Limb (tissue), 2 donors: ENCODE data around the gene ACTR5.
"Not testable (repeated sequence)": the region's sequence is repeated elsewhere in the genome, so short reads cannot be mapped to it uniquely, and the experiment has no call there.

Experiments
- DNase-seq, 2 donors: peaks; one replicate each; pipeline ENCODE4 v3.0.0-alpha.2; 2016; ENCODE audit errors: extremely low spot score in 2 of 2

ACTR5 gene

DNA sequence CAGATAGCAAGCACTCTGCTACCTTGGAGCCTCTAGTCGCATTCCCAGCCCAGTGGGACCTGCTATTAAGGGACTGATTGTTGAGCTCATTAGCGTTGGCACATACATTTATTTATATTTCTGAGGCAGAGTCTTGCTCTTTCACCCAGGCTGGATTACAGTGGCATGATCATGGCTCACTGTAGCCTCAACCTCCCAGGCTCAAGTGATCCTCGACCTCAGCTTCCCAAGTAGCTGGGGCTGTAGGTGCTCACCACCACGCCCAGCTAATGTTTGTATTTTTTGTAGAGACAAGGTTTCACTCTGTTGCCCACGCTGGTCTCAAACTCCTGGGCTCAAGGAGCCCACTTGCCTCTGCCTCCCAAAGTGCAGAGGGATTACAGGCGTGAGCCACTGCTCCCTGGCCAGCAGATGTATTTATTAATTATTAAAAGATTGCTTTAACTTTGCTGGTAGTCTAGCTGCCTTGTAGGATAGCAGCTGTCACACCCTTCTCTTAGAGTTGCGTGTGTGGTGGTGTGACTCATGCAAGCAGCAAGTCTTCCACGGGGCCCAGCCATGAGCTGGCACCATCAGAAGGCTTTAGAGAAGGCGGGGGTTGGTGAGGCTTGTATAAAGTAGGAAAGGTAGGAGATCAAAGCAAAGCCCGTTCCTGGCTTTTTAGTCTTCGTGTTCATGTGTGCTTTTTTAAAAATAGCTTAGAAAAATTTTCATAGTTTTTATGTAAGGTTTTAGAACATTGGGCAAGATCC lies 16.5 kb downstream of the ACTR5 start:
- DNase-seq = no peak

GRCh38 chr20:38766071-38766470 lies 17.8 kb downstream of the ACTR5 start:
- DNase-seq = no peak

DNA sequence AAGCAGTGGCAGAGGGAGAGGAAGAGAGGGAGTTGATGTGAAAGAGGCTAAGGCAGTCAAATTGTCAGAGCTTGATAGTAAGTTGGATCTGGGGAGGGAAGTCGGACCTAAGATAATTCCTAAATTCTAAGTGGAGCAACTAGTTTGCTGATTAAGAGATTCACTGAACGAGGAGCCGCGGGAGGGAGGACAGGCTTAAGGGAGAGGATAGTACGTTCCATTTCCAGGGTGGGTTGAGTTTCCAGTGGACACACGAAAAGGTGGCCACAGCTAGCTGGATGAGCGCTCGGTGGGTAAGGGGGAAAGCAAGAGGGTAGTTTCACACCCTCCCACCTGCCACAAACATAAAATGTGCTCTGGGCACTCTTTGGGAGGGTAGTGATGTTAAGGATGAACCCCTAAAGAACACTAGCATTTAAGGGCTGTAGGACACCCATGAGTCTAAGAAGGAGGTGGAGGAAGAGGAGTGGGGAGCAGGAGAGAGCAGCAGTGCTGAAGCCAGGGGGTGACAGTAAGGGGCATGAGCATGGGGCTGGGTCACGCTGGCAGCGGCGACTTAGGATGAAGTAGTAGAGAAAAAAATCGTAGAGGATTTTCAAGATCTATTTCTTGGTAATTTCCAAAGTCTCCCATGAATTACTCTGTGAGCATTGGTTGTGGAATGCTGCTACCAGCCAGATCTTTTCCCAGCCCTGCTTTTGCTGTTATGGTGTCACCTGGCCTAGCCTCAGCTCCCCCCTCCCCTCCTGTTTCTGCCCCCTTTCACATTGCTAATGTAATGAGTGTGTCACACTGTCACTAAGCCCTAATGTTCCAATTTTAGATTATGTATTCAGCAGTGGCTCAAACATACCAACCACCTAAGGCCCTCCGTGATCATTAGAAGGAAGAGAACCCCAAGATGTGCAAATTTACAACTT lies 21.4 kb downstream of the ACTR5 start:
- DNase-seq = no peak

- DNase-seq = no peak
Measured at GRCh38 chr20:38770546-38770945, 22.3 kb downstream of the ACTR5 start.

GRCh38 chr20:38770970-38771369 lies 22.7 kb downstream of the ACTR5 start:
- no peak for DNase-seq

DNA sequence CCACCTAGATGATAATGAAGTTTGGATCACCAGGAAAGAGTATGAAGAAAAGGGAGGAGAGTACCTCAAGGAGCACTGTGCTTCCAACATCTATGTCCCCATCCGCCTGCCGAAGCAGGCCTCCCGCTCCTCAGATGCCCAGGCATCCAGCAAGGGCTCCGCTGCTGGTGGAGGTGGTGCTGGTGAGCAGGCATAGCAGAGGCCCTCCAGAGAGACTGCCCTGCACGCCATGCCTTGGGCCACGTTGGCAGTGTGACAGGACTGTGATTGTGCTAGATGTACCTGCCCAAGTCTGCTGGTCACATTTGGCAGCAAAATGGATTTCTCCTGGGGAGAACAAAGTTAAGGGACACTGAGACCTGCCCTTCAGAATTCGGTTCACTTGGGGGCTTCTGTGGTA lies 23.4 kb downstream of the ACTR5 start:
- no peak for DNase-seq

DNA sequence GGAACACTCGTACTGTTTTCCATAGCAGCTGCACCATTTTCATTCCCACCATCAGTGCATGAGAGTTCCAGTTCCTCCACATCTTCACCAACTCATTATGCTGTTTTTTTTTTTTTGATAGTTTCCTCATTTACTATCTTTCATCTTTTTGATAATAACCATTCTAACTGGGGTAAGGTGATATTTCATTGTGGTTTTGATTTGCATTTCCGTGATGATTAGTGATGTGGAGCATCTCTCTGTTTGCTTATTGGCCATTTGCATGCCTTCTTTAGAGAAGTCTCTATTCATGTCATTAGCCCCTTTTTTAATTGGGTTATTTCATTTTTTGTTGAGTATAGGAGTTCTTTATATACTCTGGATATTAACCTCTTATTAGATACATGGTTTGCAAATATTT lies 25.9 kb downstream of the ACTR5 start:
- no peak for DNase-seq

DNA sequence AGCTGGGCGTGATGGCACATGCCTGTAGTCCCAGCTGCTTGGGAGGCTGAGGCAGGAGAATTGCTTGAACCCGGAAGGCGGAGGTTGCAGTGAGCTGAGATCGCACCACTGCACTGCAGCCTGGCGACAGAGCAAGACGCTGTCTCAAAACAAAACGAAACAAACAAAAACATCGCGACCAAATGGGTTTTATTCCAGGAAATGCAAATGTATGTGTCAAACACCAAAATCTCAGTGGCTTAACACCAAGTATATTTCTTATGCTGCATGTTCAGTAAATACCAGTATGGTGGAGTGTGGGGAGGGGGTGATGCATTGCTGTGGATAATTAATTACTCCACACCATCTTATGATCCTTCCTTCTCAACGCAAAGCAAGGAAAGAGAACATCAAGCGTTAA lies 28.1 kb downstream of the ACTR5 start:
- no peak for DNase-seq

- DNase-seq = no peak
Measured at GRCh38 chr20:38779247-38780097, 31.2 kb downstream of the ACTR5 start.

DNA sequence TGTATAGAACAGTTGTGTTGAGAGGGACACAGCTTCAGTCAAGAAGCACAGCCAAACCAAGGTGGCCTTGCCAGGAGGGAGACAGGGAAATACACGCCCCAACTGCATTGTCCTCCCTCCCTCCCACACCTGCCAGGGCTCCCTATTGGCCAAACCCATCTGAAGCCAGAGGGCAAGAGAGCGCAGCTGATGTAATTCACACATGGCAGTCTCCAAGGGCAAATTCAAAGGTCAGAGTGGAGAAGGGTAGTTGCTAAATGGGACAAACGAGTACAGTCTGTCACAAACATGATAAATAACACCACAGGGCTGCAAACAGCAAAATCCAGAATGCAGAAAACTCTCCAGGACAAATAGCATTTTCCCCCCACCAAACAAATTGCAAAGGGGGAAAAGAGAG lies 34.0 kb downstream of the ACTR5 start:
- DNase-seq = no peak

GRCh38 chr20:38787870-38788269 lies 39.6 kb downstream of the ACTR5 start:
- DNase-seq = no peak

GRCh38 chr20:38789503-38790199 lies 41.4 kb downstream of the ACTR5 start:
- no peak for DNase-seq

DNA sequence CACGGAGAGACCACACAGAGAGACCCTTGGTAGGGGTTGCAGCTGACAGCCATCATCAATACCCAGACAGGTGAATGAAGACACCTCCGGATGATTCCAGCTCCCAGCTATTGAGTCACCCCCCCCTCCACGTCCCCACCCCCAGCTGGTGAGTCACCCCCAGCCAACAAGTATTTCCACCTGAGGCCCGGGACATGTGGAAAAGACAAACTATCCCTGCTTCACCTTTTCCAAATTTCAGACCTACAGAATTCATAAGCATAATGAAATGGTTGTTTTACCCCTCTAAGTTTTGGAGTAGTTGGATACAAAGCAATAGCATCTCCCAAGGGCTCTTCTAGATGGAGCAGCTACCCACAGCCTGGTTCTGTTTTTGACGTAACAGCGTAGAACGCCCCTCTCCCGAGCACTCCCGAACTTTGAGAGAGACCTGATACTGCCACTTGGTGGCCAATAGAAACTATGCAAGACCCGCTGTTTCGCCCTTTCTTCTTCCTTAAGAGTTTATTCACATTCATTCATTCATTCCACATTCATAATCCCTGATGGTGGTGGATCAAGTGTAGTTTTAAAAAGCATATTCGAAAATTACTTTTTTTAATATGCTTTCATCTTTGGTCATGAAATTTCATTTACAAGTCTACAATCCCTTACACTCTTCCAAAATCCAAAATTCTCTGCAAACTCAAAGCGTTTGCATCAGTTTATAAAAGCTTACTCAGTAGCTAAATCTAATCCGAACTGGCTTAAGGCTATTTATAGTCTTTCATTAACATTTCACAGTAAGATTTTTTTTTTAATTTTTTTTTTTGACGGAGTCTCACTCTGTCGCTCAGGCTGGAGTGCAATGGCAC lies 42.2 kb downstream of the ACTR5 start:
- no peak for DNase-seq

DNA sequence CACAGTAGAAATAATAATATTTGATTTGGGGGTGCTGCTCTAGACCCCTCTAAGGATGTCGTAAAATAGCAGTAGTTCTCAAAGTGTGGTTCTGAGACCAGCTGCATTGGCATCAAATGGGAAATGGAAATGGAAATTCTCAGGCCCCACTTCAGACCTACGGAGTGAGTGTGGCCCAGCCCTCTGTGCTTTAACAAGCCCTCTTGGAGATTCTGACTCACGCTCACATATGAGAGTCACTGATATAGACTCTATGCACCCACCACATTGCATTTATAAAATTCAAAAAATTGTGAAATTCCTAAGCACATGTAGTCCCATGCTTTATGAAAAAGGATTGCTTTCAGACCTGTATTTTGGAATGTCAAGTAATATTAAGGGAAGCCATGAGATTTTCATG lies 43.0 kb downstream of the ACTR5 start:
- DNase-seq = no peak

- DNase-seq = no peak
Measured at GRCh38 chr20:38791940-38792339, 43.7 kb downstream of the ACTR5 start.

DNA sequence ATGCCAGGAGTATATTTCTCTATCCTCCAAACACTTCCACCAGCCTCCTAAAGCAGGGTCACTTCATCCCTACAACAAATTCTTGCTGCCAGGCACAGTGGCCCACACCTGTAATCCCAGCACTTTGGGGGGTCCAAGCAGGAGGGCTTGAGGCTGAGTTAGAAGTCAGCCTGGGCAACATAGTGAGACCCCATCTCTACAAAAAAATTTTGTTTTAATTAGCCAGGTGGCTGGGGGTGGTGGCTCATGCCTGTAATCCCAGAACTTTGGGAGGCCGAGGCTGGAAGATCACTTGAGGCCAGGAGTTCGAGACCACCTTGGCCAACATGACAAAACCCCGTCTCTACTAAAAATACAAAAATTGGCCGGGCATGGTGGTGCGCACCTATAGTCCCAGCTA lies 45.8 kb downstream of the ACTR5 start:
- DNase-seq = not testable (repeated sequence)

DNA sequence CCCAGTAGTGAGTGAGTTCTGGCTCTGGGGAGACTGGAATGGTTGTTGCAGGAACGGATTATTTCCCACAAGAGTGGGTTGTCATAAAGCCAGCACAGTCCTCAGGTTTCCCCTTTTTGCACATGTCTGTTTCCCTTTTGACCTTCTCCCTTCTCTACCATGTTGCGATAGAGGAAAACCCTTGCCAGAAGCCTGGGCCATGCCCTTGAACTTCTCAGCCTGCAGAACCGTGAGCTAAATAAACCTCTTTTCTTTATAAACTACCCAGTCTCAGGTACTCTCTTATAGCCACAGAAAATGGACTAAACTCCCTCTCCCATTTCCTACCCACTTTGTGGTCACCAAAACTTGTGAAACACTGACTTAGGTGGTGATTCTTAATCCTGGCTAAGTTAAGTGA lies 50.0 kb downstream of the ACTR5 start:
- DNase-seq = no peak

DNA sequence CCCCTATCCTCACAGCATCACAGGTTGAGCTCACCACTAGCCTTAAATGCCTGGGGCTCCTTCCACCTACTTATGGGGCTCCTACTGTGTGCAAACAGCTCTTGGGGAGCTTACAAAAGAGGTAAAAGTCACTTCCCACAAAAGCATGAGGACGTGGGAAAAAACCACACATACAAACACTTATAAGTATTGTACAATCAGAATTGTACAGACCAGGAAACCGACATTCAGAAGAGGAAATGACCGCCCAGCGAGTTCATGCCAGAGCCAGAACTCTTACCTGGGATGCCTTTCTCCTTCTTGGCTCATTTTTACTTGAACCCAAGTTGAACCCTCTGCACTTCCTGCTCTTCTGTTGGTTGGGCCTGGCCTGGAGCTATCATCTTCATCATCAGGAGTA lies 50.9 kb downstream of the ACTR5 start:
- no peak for DNase-seq

GRCh38 chr20:38800882-38801281 lies 52.6 kb downstream of the ACTR5 start:
- DNase-seq = no peak

- no peak for DNase-seq
Measured at GRCh38 chr20:38804221-38804620, 56.0 kb downstream of the ACTR5 start.
